ENCODE measurements around the gene DGKA. TPM values are rescaled to one million over a fixed set of nuclear protein-coding genes. Genes with fewer than 3 reads are reported as not detected.
A peak's percentile ranks its signal among the peaks of the same experiment; 100 is the strongest.

Gene DGKA
- total and polyA plus RNA-seq, 2 donors from 2014 or later = 13.2 to 68.2 TPM

DNA sequence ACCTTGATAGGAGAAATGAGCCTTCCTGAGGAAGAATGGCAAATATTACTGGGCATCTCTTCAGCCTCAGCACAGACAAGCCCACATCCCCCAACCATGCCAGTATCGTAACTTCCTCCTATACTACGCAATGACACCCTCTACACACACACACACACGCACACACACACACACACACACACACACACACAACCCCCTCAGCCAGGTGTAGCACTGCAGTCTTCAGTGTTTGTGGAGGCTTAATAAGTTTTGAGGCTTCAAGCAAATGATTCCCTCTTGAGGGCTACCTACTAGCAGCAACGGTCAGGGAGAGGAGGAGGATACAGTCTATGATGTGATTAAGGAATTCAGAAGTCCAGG is 1.6 kb downstream of the DGKA start:
- DNase-seq (peak in 3 of 5 donors; percentile 17 to 33 (median 21)), FAIRE-seq (no peak)
- intact Hi-C loops (cut with DNase I) = no loop called here
- peaks cover 8% of the 10 kb centered on the region for H3K27me3 ChIP-seq (ENCODE audit: control insufficient read depth, insufficient read depth, low read length)
- TF ChIP-seq, protein P1, sequence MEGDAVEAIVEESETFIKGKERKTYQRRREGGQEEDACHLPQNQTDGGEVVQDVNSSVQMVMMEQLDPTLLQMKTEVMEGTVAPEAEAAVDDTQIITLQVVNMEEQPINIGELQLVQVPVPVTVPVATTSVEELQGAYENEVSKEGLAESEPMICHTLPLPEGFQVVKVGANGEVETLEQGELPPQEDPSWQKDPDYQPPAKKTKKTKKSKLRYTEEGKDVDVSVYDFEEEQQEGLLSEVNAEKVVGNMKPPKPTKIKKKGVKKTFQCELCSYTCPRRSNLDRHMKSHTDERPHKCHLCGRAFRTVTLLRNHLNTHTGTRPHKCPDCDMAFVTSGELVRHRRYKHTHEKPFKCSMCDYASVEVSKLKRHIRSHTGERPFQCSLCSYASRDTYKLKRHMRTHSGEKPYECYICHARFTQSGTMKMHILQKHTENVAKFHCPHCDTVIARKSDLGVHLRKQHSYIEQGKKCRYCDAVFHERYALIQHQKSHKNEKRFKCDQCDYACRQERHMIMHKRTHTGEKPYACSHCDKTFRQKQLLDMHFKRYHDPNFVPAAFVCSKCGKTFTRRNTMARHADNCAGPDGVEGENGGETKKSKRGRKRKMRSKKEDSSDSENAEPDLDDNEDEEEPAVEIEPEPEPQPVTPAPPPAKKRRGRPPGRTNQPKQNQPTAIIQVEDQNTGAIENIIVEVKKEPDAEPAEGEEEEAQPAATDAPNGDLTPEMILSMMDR (IDR thresholded peaks at IDR 0.05; ENCODE audit: borderline replicate concordance, extremely low read depth, insufficient read depth) = no peak
- H3K9ac ChIP-seq (ENCODE audit: low read length in 3 of 3) = peak overlapping the region; percentile 7 to 42 (median 26)
- H3K27ac ChIP-seq (ENCODE audit: low read depth in 2 of 2, low read length in 2 of 2) = no peak overlapping the region
- peak overlapping the region; percentile 44 to 71 (median 62) for H3K4me3 ChIP-seq (ENCODE audit: low read length in 3 of 3)
- peaks cover 0 to 14% (median 0%) of the 10 kb centered on the region in 3 donors for H3K4me1 ChIP-seq (ENCODE audit: control insufficient read depth in 2 of 3, insufficient read depth in 2 of 3, low read depth in 1 of 3, low read length in 3 of 3)
- no peaks in the 10 kb centered on the region for H3K36me3 ChIP-seq (ENCODE audit: control insufficient read depth in 2 of 3, insufficient read depth in 3 of 3, low read length in 3 of 3)
- no peaks in the 10 kb centered on the region for H3K9me3 ChIP-seq (ENCODE audit: control insufficient read depth in 2 of 3, insufficient read depth in 1 of 3, low read length in 3 of 3)

DNA sequence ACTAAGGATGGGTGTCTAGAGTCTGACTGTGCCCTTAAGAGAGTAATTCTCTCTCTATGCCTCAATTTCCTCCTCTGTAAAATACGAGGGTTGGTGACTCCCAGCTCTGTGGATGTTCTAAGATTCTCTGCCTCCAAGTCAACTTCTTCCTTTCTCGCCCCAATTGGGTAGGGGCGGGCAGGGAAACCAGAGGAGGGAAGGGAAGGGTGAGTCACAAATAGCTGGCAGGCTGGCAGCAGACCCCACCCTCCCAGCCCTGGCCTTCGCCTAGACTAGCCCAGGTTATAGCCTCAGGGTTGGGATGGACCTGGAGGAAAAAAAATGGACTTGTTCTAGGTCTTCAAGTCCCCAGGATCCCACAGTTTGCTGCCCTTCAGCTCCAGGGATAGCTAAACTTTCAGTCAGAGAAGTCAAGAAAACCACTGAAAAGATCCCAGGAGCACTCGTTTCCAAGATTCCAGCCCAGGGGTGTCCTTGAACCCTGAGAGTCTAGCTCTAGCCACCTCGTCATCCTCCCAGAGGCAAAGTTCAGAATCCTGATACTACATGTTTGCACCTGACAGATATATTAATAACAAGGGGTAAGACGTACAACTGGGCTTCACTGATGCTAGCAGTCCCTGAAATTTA is 2.3 kb downstream of the DGKA start:
- DNase-seq (peak in 1 of 5 donors; percentile 64), FAIRE-seq (no peak)
- H3K9ac ChIP-seq (ENCODE audit: low read length in 3 of 3) = no peak overlapping the region
- H3K4me3 ChIP-seq (ENCODE audit: low read length in 3 of 3) = no peak overlapping the region
- H3K4me1 ChIP-seq (ENCODE audit: control insufficient read depth in 2 of 3, insufficient read depth in 2 of 3, low read depth in 1 of 3, low read length in 3 of 3) = peaks cover 0 to 9% (median 0%) of the 10 kb centered on the region in 3 donors
- TF ChIP-seq, protein P1 (IDR thresholded peaks at IDR 0.05; ENCODE audit: borderline replicate concordance, extremely low read depth, insufficient read depth) = no peak
- no peaks in the 10 kb centered on the region for H3K9me3 ChIP-seq (ENCODE audit: control insufficient read depth in 2 of 3, insufficient read depth in 1 of 3, low read length in 3 of 3)
- H3K27me3 ChIP-seq (ENCODE audit: control insufficient read depth, insufficient read depth, low read length) = peaks cover 8% of the 10 kb centered on the region
- no peaks in the 10 kb centered on the region for H3K36me3 ChIP-seq (ENCODE audit: control insufficient read depth in 2 of 3, insufficient read depth in 3 of 3, low read length in 3 of 3)
- intact Hi-C loops (cut with DNase I) = no loop called here
- no peak overlapping the region for H3K27ac ChIP-seq (ENCODE audit: low read depth in 2 of 2, low read length in 2 of 2)

DNA sequence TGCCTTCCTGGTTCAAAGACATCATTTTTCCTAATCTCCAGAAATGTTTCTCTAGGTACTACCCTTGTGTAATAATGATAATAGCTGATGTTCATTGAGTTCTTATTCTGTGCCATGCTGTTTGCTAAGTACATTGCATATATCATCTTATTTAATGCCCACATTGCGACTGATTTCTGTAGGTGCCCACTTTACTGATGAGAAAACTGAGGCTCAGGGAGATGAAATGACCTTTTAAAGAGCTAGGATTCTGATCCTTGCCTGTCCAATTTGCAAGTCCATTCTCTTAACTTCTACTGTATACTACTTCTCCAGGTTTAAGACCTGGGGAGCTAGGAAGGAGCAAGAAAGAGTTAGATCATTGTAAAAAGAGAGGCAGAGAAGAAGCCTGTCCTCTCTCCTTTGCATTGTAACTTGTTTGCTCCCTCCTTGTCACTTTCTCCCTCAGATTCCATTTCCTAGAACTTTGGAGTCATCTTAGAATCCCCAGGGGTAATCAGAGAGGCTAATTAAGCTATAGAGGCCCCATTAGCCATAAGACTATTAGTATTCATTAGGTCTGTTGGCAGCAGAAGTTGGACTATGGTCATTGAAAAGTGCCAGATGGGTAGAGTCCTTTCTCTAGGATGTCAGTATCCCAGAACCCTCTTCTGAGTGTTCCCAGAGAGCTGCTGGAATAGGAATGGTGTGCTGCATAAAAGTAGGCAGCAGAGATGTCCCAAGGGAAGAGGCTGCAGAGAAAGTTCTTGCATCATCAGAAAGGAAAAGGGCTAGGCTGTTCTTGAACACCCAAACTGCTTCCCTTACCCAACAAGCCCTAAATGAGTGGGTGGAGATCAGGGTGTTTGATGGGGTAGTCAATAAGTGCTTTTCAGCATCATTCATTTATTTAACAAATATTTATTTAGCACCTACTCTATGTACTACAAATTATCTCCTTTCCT is 3.1 kb downstream of the DGKA start:
- Histone ChIP-seq H3K36me3 (ENCODE audit: control insufficient read depth in 2 of 3, insufficient read depth in 3 of 3, low read length in 3 of 3) (no peaks in the 10 kb centered on the region), H3K9me3 (ENCODE audit: control insufficient read depth in 2 of 3, insufficient read depth in 1 of 3, low read length in 3 of 3) (no peaks in the 10 kb centered on the region), H3K4me1 (ENCODE audit: control insufficient read depth in 2 of 3, insufficient read depth in 2 of 3, low read depth in 1 of 3, low read length in 3 of 3) (peaks cover 0 to 9% (median 0%) of the 10 kb centered on the region in 3 donors), H3K27ac (ENCODE audit: low read depth in 2 of 2, low read length in 2 of 2) (no peak overlapping the region), H3K27me3 (ENCODE audit: control insufficient read depth, insufficient read depth, low read length) (peaks cover 8% of the 10 kb centered on the region), H3K4me3 (ENCODE audit: low read length in 3 of 3) (no peak overlapping the region), H3K9ac (ENCODE audit: low read length in 3 of 3) (no peak overlapping the region)
- no peak for FAIRE-seq
- intact Hi-C loops (cut with DNase I) = no loop called here
- no peak for DNase-seq
- TF ChIP-seq, protein P1 (IDR thresholded peaks at IDR 0.05; ENCODE audit: borderline replicate concordance, extremely low read depth, insufficient read depth) = no peak

Measured in kidney (tissue), 14 donors.